Loucy (cell line): Measurements from ENCODE around the gene H2BK1.

Experiments
- H2AFZ ChIP-seq: fragments of 200-600 bp; sonication (generic); 2 replicates; pipeline ENCODE4 v1.6.0; 2016; ENCODE audit warnings: antibody characterized with exemption, mild to moderate bottlenecking, low read length, moderate library complexity
- H3F3A ChIP-seq: fragments of 200-600 bp; 2 replicates; pipeline ENCODE4 v1.6.0; 2016; ENCODE audit warnings: antibody characterized with exemption, low read depth, mild to moderate bottlenecking
- H3K27me3 ChIP-seq: fragments of 200-600 bp; sonication (generic); 2 replicates; pipeline ENCODE4 v1.6.1; 2014; ENCODE audit warnings: low read length, mild to moderate bottlenecking; ENCODE audit not compliant: insufficient read depth, poor library complexity, severe bottlenecking
- H3K36me3 ChIP-seq: fragments of 200-600 bp; sonication (generic); 2 replicates; pipeline ENCODE4 v1.6.1; 2016; ENCODE audit warnings: low read length; ENCODE audit not compliant: insufficient read depth
- H3K4me1 ChIP-seq: fragments of 200-600 bp; sonication (generic); 2 replicates; pipeline ENCODE4 v1.5.1; 2014; ENCODE audit warnings: low read length, mild to moderate bottlenecking; ENCODE audit not compliant: insufficient read depth, poor library complexity, severe bottlenecking
- H3K4me2 ChIP-seq: fragments of 200-600 bp; sonication (generic); 2 replicates; pipeline ENCODE4 v1.6.0; 2014; ENCODE audit warnings: antibody characterized with exemption, low read length, low read depth, mild to moderate bottlenecking; ENCODE audit not compliant: poor library complexity, severe bottlenecking
- H3K4me3 ChIP-seq: fragments of 200-600 bp; sonication (generic); 2 replicates; pipeline ENCODE4 v1.5.1; 2014; ENCODE audit warnings: low read length, mild to moderate bottlenecking, mixed read lengths; ENCODE audit not compliant: poor library complexity, severe bottlenecking
- H3K79me2 ChIP-seq: fragments of 200-600 bp; sonication (generic); 2 replicates; pipeline ENCODE4 v1.6.1; 2014; ENCODE audit warnings: low read length; ENCODE audit not compliant: insufficient read depth
- H3K9ac ChIP-seq: fragments of 200-600 bp; sonication (generic); 2 replicates; pipeline ENCODE4 v1.6.0; 2014; ENCODE audit warnings: mild to moderate bottlenecking, low read depth, low read length, moderate library complexity; ENCODE audit not compliant: poor library complexity, severe bottlenecking
- H3K9me2 ChIP-seq: fragments of 200-600 bp; sonication (generic); replicated peaks from 2 replicates; pipeline ENCODE4 v1.6.1; 2016; ENCODE audit warnings: low read depth, low read length, mixed read lengths
- H3K9me3 ChIP-seq: fragments of 200-600 bp; sonication (generic); 2 replicates; pipeline ENCODE4 v1.6.1; 2014; ENCODE audit warnings: mild to moderate bottlenecking, antibody characterized with exemption, low read length, low read depth; ENCODE audit not compliant: insufficient read depth
- H4K20me1 ChIP-seq: fragments of 200-600 bp; sonication (generic); 2 replicates; pipeline ENCODE4 v1.6.0; 2014; ENCODE audit warnings: antibody characterized with exemption, low read length, mild to moderate bottlenecking; ENCODE audit not compliant: insufficient read depth, poor library complexity, severe bottlenecking
- EZH2phosphoT487 ChIP-seq: fragments of 200-600 bp; IDR thresholded peaks from 2 replicates; pipeline ENCODE4 v1.6.1; 2018; ENCODE audit warnings: antibody characterized with exemption, mild to moderate bottlenecking, moderate library complexity, borderline replicate concordance
- TF ChIP-seq, protein P1 (sequence below): fragments of 200-600 bp; sonication (generic); conservative IDR thresholded peaks from 2 replicates; pipeline ENCODE4 v1.5.1; 2014; ENCODE audit warnings: mild to moderate bottlenecking, antibody characterized with exemption, low read length

H2BK1 gene

DNA sequence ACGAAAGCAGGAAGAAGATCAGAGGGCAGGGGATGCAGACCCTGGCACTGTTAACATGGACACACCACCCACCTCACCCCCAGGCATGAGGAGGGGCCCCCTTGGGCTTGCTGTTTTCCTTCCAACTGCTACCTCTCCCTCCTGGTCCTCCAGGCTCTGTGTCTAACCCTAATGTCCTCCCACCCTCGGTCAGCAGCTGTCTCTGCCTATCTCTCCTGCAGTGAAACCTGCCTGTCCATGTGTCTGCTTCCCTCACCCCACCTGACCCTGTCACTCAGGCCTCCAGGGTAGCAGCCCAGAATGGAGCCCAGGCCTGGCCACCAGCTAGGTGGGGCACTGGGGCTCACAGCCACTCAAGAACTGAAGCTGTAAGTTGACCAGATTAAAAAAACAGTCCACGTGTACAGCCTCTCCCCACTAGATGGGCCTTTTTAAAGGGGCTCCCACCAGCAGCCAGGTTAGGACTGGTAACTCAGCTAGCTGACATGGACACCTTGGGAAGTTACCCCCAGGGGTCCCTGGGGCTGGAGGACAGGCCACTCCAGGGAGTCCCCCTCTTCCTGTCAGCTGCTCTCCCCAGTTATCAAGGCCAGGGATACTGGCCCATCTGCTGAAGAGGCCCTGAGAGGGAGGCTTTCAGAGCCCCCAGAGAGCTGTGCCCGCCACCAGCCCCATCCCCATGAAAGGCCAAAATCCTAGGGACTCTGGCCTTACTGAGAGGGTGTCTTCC is 36.7 kb upstream of the H2BK1 start:
- Histone ChIP-seq H3K9me2 (no peaks in the 10 kb centered on the region), H3K79me2 (no peaks in the 10 kb centered on the region), H3K9me3 (no peaks in the 10 kb centered on the region), H3F3A (no peaks in the 10 kb centered on the region), H3K4me2 (peak overlapping the region; percentile 89), H3K4me3 (no peak overlapping the region), H3K4me1 (peaks cover 20% of the 10 kb centered on the region), H3K36me3 (no peaks in the 10 kb centered on the region), H4K20me1 (no peaks in the 10 kb centered on the region), H3K27me3 (no peaks in the 10 kb centered on the region), H2AFZ (no peak overlapping the region), H3K9ac (no peak overlapping the region)
- TF ChIP-seq, protein P1, sequence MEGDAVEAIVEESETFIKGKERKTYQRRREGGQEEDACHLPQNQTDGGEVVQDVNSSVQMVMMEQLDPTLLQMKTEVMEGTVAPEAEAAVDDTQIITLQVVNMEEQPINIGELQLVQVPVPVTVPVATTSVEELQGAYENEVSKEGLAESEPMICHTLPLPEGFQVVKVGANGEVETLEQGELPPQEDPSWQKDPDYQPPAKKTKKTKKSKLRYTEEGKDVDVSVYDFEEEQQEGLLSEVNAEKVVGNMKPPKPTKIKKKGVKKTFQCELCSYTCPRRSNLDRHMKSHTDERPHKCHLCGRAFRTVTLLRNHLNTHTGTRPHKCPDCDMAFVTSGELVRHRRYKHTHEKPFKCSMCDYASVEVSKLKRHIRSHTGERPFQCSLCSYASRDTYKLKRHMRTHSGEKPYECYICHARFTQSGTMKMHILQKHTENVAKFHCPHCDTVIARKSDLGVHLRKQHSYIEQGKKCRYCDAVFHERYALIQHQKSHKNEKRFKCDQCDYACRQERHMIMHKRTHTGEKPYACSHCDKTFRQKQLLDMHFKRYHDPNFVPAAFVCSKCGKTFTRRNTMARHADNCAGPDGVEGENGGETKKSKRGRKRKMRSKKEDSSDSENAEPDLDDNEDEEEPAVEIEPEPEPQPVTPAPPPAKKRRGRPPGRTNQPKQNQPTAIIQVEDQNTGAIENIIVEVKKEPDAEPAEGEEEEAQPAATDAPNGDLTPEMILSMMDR = no peak
- TF ChIP-seq EZH2phosphoT487 = no peak

DNA sequence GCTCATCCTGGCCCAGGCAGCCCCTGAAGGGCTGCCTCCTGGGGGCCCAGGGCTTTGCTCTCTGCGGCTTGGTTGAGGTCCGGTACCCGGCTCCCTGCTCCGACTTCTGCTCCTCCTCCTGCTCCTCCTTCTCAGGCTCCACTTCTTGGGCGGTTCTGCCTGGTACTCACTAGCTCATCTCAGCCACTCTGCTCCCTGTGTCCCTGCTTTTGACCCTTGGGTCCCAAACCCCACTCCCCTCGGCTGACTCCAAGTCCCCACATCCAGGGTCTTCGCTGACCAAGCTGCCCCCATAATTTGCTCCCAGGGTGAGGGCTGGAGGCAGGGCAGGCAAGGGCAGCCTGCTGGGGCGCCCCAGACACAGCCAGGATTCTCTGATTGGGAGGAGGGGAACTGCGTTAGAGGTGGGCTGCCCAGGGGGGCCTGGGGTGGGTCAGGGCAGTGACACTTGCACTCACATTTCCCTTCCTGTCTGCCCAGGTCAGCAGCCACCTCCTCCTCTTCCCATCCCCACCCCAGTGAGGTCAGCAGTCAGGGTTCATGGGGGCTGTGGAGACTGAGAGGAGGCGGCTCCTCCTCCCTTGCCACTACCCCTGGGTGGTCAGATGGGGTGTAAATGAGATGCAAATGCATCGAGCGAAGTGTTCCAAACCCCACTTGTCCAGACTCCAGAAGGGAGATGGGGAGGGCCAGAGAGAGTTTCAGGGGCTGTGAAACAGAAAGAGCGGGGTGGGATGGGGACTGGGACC is 36.0 kb upstream of the H2BK1 start:
- Histone ChIP-seq H3K9me2 (no peaks in the 10 kb centered on the region), H3K4me2 (no peak overlapping the region), H3K27me3 (no peaks in the 10 kb centered on the region), H3K9me3 (no peaks in the 10 kb centered on the region), H3K9ac (no peak overlapping the region), H3K4me1 (peaks cover 16% of the 10 kb centered on the region), H4K20me1 (no peaks in the 10 kb centered on the region), H2AFZ (no peak overlapping the region), H3K79me2 (no peaks in the 10 kb centered on the region), H3K4me3 (no peak overlapping the region), H3F3A (no peaks in the 10 kb centered on the region), H3K36me3 (no peaks in the 10 kb centered on the region)
- TF ChIP-seq, protein P1 = no peak
- no peak for TF ChIP-seq EZH2phosphoT487

DNA sequence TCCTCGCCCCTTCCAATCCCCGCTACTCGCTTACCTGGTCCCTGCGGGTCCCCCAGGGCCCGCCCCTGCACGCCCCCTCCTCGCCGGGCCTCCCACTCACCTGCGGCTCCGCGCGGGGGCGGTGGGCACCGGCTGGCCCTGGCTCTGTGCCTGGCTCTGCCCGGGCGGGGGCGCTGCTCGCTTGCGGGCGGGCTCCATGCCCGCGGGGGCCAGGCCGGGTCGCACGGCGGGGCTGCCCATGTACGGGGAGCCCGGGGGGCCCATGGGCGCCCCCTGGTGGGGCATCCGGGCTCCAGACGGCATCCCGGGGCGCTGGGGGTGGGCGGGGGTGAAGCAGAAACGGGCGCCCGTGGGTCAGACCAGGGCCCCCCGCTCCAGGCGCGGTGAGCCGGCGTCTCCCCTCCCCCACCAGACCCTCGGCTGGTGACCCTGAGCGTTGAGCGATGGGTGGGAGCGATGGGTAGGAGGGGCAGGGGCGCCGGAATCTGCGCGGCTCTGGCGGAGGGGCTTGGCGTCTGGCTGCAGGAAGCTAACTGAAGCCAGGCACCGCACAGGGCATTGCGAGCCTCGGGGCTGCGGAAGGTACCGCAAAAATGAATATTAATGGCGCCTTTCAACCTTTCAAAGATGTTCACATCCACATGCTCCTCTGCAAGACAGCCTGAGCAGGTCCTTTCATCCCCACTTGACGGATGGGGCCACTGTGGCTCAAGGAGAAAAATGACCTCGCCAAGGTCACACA is 35.2 kb upstream of the H2BK1 start:
- TF ChIP-seq EZH2phosphoT487 = no peak
- TF ChIP-seq, protein P1 = peak; percentile 74
- peak overlapping the region; percentile 2 for H3K9ac ChIP-seq
- no peaks in the 10 kb centered on the region for H3K9me2 ChIP-seq
- H3K9me3 ChIP-seq = no peaks in the 10 kb centered on the region
- H3K27me3 ChIP-seq = no peaks in the 10 kb centered on the region
- H3K4me3 ChIP-seq = peak overlapping the region; percentile 74
- H3K79me2 ChIP-seq = no peaks in the 10 kb centered on the region
- H3K4me1 ChIP-seq = peaks cover 12% of the 10 kb centered on the region
- H3F3A ChIP-seq = no peaks in the 10 kb centered on the region
- H3K36me3 ChIP-seq = no peaks in the 10 kb centered on the region
- no peaks in the 10 kb centered on the region for H4K20me1 ChIP-seq
- H3K4me2 ChIP-seq = peak overlapping the region; percentile 97
- H2AFZ ChIP-seq = peak overlapping the region; percentile 83
